Heart left ventricle (tissue), 16 donors: Measurements from ENCODE around the gene RNASE13. TPM values are rescaled to one million over a fixed set of nuclear protein-coding genes. Genes with fewer than 3 reads are reported as not detected.

ENCODE experiments used
- ATAC-seq, 4 donors: fragments of 200-7000 bp; cut with Tn5 transposase; one replicate each; pipeline ENCODE4 v1.9.1; 2020 to 2022; ENCODE audit warnings: moderate library complexity in 4 of 4, mild to moderate bottlenecking in 3 of 4, moderate number of reproducible peaks in 1 of 4
- DNase-seq, 5 donors: peaks; one replicate each; pipeline ENCODE4 v3.0.0-alpha.2; 2020
- H3K27ac ChIP-seq, 12 donors: fragments of 200-600 bp; sonication (generic) in 4 of 12; one replicate each; pipeline versions ENCODE4 v1.5.0 to v1.8.0; 2016 to 2022; ENCODE audit warnings: mild to moderate bottlenecking in 2 of 12
- H3K27me3 ChIP-seq, 9 donors: fragments of 200-600 bp; sonication (generic) in 2 of 9; one replicate each; pipeline versions ENCODE4 v1.5.1 to v1.8.0; 2016 to 2022; ENCODE audit warnings: mild to moderate bottlenecking in 3 of 9
- H3K36me3 ChIP-seq, 9 donors: fragments of 200-600 bp; sonication (generic) in 2 of 9; one replicate each; pipeline versions ENCODE4 v1.5.0 to v1.8.0; 2018 to 2022; ENCODE audit warnings: mild to moderate bottlenecking in 2 of 9
- H3K4me1 ChIP-seq, 12 donors: fragments of 200-600 bp; sonication (generic) in 4 of 12; one replicate each; pipeline versions ENCODE4 v1.5.0 to v1.8.0; 2016 to 2022; ENCODE audit warnings: mild to moderate bottlenecking in 3 of 12
- H3K4me3 ChIP-seq, 12 donors: fragments of 200-600 bp; sonication (generic) in 4 of 12; one replicate each; pipeline versions ENCODE4 v1.5.0 to v1.8.0; 2017 to 2022; ENCODE audit warnings: mild to moderate bottlenecking in 9 of 12, moderate library complexity in 4 of 12
- H3K9me3 ChIP-seq, 12 donors: fragments of 200-600 bp; sonication (generic) in 4 of 12; one replicate each; pipeline versions ENCODE4 v1.5.0 to v1.8.0; 2016 to 2022; ENCODE audit warnings: mild to moderate bottlenecking in 1 of 12
- POLR2A ChIP-seq, 2 donors: fragments of 450-650 bp; IDR thresholded peaks; one replicate each; pipeline ENCODE4 v1.6.1; 2017; ENCODE audit warnings: antibody characterized with exemption in 2 of 2, mild to moderate bottlenecking in 2 of 2, moderate library complexity in 2 of 2
- WGBS, 4 donors: extraction: QIAGEN DNeasy Blood & Tissue Kit in 2 of 4; methylation state at CpG; one replicate each; pipeline versions ENCODE4 v1.1.5 to v1.1.7; 2013 to 2018; 5-methylcytosine and 5-hydroxymethylcytosine counted together
- intact Hi-C, 10 donors: fragments of 100-400 bp; cut with DNase I; formaldehyde crosslinking; loops; one replicate each; pipeline versions ENCODE4 v1.11.1 to v1.14.2; 2022
- polyA plus RNA-seq, 2 donors: library from polyadenylated mRNA; stranded (reverse); fragments of 200-250 nt; gene quantifications; one replicate each; pipeline ENCODE4 v1.2.3, GENCODE V29; 2013
- total RNA-seq, 9 donors: library from RNA; depleted of rRNA in 2 of 9; stranded (reverse); fragments of >200 nt in 2 of 9; fragmentation: NEBNext Ultra II Directional in 3 of 9; extraction: Animal tissue kit (Norgen Biotek cat#: 25700) in 3 of 9; gene quantifications; one replicate each; pipeline versions ENCODE4 v1.1.0 to v1.2.4, GENCODE V29; 2016 to 2023
- TF ChIP-seq, protein P1 (sequence below), 12 donors: fragments of 200-600 bp; sonication (generic) in 4 of 12; IDR thresholded peaks; one replicate each; pipeline versions ENCODE4 v1.5.0 to v1.8.0; 2018 to 2022; ENCODE audit warnings: antibody characterized with exemption in 12 of 12, mild to moderate bottlenecking in 5 of 12
- donor health status: ischemic (EF 13 %, LVEDD 7.1; RV severe dilation, severe dysfunction).
- donor health status: healthy with polysubstance abuse.
- donor health status: DM: no; HTN: yes; CAD: no.
- donor health status: DM: no; HTN: no; CAD: no.
- donor health status: ischemic (EF 25% LVEDD 6.9; RV normal size, moderate dysfunction).
- donor health status: ischemic (EF 25% LVEDD 5.7; RV mildly dilated, moderate dysfunction).
- donor health status: healthy.
- donor health status: DM: yes; HTN: yes; CAD: no.
- donor health status: ischemic (EF 35%, LVEDD 5.7; RV mildly dilated, moderate dysfunction).
- donor health status: nonischemic (EF 11% LVEDD 7.7; RV severe dilation, severe dysfunction).
- donor health status: DM: yes; HTN: yes; CAD: no.
- donor health status: PGD.
- donor health status: ischemic (EF 29% LVEDD 5.4; RV normal size, mild dysfunction).
- donor health status: nonischemic (EF 23%, LVEDD 6.1; RV moderate dilation, normal function).

Gene RNASE13
- total and polyA plus RNA-seq, 11 donors: not detected

DNA sequence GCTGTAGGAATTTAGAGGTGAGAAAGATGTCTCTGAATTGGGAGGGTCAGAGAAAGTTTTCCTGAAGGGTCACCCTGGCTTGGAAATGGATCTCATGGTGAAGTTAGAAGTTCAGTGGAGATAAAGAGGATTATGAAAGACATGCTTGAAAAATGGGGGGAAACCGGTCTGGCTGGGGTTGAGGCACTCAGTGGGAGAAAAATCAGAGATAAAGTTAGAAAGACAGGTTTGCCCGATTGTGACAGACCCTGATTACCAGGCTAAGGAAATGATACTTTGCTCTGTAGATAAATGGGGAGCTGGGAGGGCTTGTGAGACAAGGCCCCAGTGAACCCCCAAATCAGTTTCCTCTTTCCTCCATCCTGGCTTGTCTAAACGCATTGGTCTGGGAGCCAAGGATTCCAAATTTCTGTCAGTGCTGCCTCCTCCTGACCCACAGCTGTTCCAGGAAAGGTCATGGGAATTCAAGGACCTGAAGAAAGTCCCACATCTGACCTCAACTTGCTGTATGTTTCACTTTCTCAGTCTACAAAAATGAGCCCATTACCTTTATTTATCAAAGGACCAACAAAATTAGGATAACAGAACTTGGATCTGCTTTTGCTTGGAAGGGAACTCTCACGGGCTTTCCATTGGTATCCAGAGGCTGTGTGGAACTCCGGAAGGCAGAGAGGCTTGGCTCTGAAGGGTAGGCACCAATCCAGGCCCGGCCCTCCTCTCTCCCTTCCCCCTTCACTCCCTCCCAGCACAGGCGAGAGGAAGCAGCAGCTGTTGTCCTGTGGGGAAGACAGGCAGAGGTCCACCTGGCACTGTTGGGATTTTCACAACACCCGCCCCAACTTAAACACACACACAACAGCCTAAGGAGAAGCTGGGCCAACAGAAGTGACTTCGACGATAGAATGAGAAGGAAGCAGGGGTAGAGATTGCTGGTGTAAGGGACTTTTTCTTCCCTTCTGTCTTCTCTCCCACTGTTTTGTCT, 4.1 kb upstream of the RNASE13 start:
- peak overlapping the region; percentile 19 to 91 (median 74) for H3K27ac ChIP-seq
- H3K27me3 ChIP-seq: no peaks in the 10 kb centered on the region
- TF ChIP-seq, protein P1, sequence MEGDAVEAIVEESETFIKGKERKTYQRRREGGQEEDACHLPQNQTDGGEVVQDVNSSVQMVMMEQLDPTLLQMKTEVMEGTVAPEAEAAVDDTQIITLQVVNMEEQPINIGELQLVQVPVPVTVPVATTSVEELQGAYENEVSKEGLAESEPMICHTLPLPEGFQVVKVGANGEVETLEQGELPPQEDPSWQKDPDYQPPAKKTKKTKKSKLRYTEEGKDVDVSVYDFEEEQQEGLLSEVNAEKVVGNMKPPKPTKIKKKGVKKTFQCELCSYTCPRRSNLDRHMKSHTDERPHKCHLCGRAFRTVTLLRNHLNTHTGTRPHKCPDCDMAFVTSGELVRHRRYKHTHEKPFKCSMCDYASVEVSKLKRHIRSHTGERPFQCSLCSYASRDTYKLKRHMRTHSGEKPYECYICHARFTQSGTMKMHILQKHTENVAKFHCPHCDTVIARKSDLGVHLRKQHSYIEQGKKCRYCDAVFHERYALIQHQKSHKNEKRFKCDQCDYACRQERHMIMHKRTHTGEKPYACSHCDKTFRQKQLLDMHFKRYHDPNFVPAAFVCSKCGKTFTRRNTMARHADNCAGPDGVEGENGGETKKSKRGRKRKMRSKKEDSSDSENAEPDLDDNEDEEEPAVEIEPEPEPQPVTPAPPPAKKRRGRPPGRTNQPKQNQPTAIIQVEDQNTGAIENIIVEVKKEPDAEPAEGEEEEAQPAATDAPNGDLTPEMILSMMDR (IDR thresholded peaks at IDR 0.05): peak in 3 of 12 donors; percentile 6 to 26 (median 12)
- no peak for TF ChIP-seq POLR2A (IDR thresholded peaks at IDR 0.05)
- peaks cover 2 to 49% (median 31%) of the 10 kb centered on the region in 12 donors for H3K4me1 ChIP-seq
- peak overlapping the region in 5 of 12 donors; percentile 6 to 43 (median 9) for H3K4me3 ChIP-seq
- no peaks in the 10 kb centered on the region for H3K36me3 ChIP-seq
- 8 to 30% (median 10%) methylated on average over 10 of the region's 10 CpGs for WGBS, 4 donors
- ATAC-seq (peak; percentile 88 to 96 (median 94)), DNase-seq (peak; percentile 82 to 91 (median 87))
- no peaks in the 10 kb centered on the region for H3K9me3 ChIP-seq
- intact Hi-C loops: loop anchor here in 6 of 10 donors (1.0 to 5.0 kb wide), 5 partner anchors 13 to 182 kb away; partner anchors contain the start of gene NDRG2 (in 2 of the 6)

DNA sequence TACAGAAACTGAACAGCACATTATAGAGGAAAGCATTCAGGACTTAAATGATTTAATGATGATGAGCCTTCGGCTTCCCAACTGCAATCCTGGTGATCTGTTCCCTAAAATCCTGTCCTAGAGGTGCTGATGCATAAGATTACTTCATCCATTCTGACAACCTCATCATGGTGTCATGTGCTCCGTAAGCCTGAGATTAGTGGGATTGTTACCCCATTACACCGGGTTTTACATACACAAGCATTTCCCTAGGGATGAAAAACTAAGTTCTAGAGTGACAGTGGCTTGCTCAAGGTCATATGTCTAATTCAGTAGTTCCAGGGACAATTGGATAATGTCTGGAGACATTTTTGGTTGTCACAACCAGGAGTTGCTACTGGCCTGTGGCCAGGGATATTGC, 2.5 kb upstream of the RNASE13 start:
- peak in 1 of 5 donors; percentile 47 for DNase-seq
- Histone ChIP-seq H3K27ac (peak overlapping the region in 6 of 12 donors; percentile 5 to 84 (median 42)), H3K4me3 (no peak overlapping the region), H3K36me3 (no peaks in the 10 kb centered on the region), H3K4me1 (peaks cover 0 to 33% (median 19%) of the 10 kb centered on the region in 12 donors), H3K27me3 (no peaks in the 10 kb centered on the region), H3K9me3 (no peaks in the 10 kb centered on the region)
- intact Hi-C loops: loop anchor here in 1 of 10 donors (5.0 kb wide), 1 partner anchor 180 kb away; no protein-coding TSS in a partner anchor
- ATAC-seq: no peak
- WGBS, 4 donors: 84 to 87% (median 85%) methylated on average over 3 of the region's 3 CpGs
- no peak for TF ChIP-seq POLR2A (IDR thresholded peaks at IDR 0.05)
- TF ChIP-seq, protein P1 (IDR thresholded peaks at IDR 0.05): no peak

DNA sequence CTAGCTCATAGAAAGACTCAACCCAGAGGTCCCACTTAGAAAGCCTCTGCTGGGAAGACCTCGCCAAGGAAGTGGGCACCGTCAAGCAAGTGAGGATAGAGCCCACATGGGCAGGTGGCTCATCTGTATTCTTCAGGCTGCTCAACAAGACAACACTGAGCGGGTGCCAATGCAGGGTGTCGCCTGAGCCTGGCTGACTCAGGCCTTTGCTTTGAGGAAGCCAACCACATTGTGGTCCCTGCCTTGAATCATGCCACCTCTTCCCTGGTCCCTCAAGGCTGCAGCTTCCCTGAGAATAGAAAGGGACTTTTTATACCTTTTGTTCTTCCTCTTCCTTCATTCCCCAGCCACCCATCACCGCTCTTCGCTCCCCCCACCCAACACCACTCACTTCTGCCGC, 2.1 kb upstream of the RNASE13 start:
- peak overlapping the region in 6 of 12 donors; percentile 4 to 84 (median 18) for H3K27ac ChIP-seq
- no peak overlapping the region for H3K4me3 ChIP-seq
- no peaks in the 10 kb centered on the region for H3K36me3 ChIP-seq
- TF ChIP-seq, protein P1 (IDR thresholded peaks at IDR 0.05): no peak
- TF ChIP-seq POLR2A (IDR thresholded peaks at IDR 0.05): no peak
- no peaks in the 10 kb centered on the region for H3K27me3 ChIP-seq
- peaks cover 0 to 33% (median 19%) of the 10 kb centered on the region in 12 donors for H3K4me1 ChIP-seq
- ATAC-seq: no peak
- no peaks in the 10 kb centered on the region for H3K9me3 ChIP-seq
- DNase-seq: no peak
- WGBS, 4 donors: 90 to 96% (median 93%) methylated on average over 7 of the region's 7 CpGs
- intact Hi-C loops: loop anchor here in 1 of 10 donors (5.0 kb wide), 1 partner anchor 179 kb away; no protein-coding TSS in a partner anchor

DNA sequence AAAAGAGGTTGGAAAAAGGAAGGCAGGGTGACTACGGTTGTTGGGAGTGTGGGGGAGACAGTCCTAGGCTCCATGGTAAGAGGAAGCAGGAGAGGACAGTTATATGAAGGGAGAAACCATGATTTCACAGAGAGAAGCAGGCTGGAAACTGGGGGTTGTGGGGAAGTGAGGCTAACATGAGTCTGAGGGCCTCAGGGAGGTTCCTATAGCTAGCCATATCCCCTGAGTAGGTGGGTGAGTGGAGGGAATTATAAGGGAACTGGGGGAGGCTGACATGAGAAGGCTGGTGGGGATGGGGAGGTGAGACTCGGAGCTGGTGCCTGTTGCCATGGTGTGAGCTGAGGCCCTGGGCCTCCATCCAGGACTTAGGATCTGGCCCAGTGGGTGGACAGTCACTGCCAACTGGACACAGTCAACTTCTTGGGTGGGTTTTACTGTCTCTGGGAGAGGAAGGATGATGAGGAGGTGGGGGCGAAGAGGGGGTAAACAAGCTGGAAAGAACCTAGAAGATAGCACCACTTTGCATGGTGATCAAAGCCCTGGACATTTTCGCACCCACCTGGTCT, 1.4 kb downstream of the RNASE13 start:
- H3K27ac ChIP-seq: no peak overlapping the region
- no peak for ATAC-seq
- 82 to 90% (median 86%) methylated on average over 4 of the region's 4 CpGs for WGBS, 4 donors
- no peaks in the 10 kb centered on the region for H3K9me3 ChIP-seq
- no peaks in the 10 kb centered on the region for H3K36me3 ChIP-seq
- intact Hi-C loops: no loop called here
- H3K4me3 ChIP-seq: no peak overlapping the region
- H3K4me1 ChIP-seq: peaks cover 0 to 11% (median 2%) of the 10 kb centered on the region in 12 donors
- no peak for DNase-seq
- H3K27me3 ChIP-seq: no peaks in the 10 kb centered on the region
- TF ChIP-seq POLR2A (IDR thresholded peaks at IDR 0.05): no peak
